PC-9 (cell line): ENCODE measurements around the gene CFAP410.

Experiments
- CTCF ChIP-seq: fragments of 200-600 bp; sonication (generic); conservative IDR thresholded peaks from 2 replicates; pipeline ENCODE4 v1.6.1; 2017; ENCODE audit warnings: mixed run types, antibody characterized with exemption, mild to moderate bottlenecking, moderate library complexity
- EZH2 ChIP-seq: fragments of 200-600 bp; sonication (generic); IDR thresholded peaks from 2 replicates; pipeline ENCODE4 v1.8.0; 2017; ENCODE audit warnings: antibody characterized with exemption, low read depth

- no peak for TF ChIP-seq CTCF
- TF ChIP-seq EZH2 = no peak
These were observed 45.5 kb downstream of the CFAP410 start for GRCh38 chr21:44293551-44294231.
